OCI-LY7 (cell line): ENCODE measurements around the gene OSBPL3. TPM values are rescaled to one million over a fixed set of nuclear protein-coding genes. Genes with fewer than 3 reads are reported as not detected.

ENCODE experiments used
- BruUV-seq: library from RNA; stranded (reverse); fragments of 400-500 nt; replicated peaks from 2 replicates; lab custom pipeline; 2021; lab: Mats Ljungman, UMichigan
- CTCF ChIA-PET: fragments of 300-600 bp; sonication (Branson Sonifier 250); formaldehyde crosslinking; loops from one replicate; lab custom pipeline; 2022; ENCODE audit warnings: antibody characterized with exemption; ENCODE audit not compliant: unreplicated experiment; lab: Charles Lee
- POLR2A ChIA-PET: fragments of 300-600 bp; sonication (Branson Sonifier 250); formaldehyde crosslinking; loops from one replicate; lab custom pipeline; 2022; ENCODE audit warnings: antibody characterized with exemption; lab: Charles Lee
- DNase-seq: peaks from one replicate; pipeline ENCODE4 v3.0.0-alpha.2; 2015; ENCODE audit warnings: low spot score
- H2AFZ ChIP-seq: fragments of 200-600 bp; sonication (generic), shearing (Covaris generic); 2 replicates; pipeline ENCODE4 v1.6.1; 2014; ENCODE audit warnings: mild to moderate bottlenecking, antibody characterized with exemption, low read length, moderate library complexity
- H3K27ac ChIP-seq: fragments of 200-600 bp; sonication (generic); 2 replicates; pipeline ENCODE4 v1.5.1; 2014; ENCODE audit warnings: mixed run types, low read depth, mild to moderate bottlenecking, moderate library complexity, low read length, inconsistent platforms; ENCODE audit not compliant: poor library complexity, severe bottlenecking
- H3K36me3 ChIP-seq: fragments of 200-600 bp; sonication (generic); 2 replicates; pipeline ENCODE4 v1.6.1; 2014; ENCODE audit warnings: mild to moderate bottlenecking, antibody characterized with exemption, low read length, moderate library complexity, mixed read lengths; ENCODE audit not compliant: insufficient read depth
- H3K4me1 ChIP-seq: fragments of 200-600 bp; sonication (generic); 2 replicates; pipeline ENCODE4 v1.5.1; 2014; ENCODE audit warnings: mild to moderate bottlenecking, low read length; ENCODE audit not compliant: insufficient read depth, poor library complexity, severe bottlenecking
- H3K4me2 ChIP-seq: fragments of 200-600 bp; sonication (generic); 2 replicates; pipeline ENCODE4 v1.6.1; 2014; ENCODE audit warnings: mild to moderate bottlenecking, low read length
- H3K4me3 ChIP-seq: fragments of 200-600 bp; sonication (generic); 2 replicates; pipeline ENCODE4 v1.5.1; 2014; ENCODE audit warnings: mild to moderate bottlenecking, low read depth, low read length; ENCODE audit not compliant: poor library complexity, severe bottlenecking
- H3K79me2 ChIP-seq: fragments of 200-600 bp; sonication (generic); 2 replicates; pipeline ENCODE4 v1.6.1; 2016; ENCODE audit warnings: low read depth, mild to moderate bottlenecking, low read length, moderate library complexity, mixed read lengths; ENCODE audit not compliant: insufficient read depth
- H3K9me2 ChIP-seq: fragments of 200-600 bp; sonication (generic); 2 replicates; pipeline ENCODE4 v1.6.1; 2016; ENCODE audit warnings: mild to moderate bottlenecking, low read length, mixed read lengths; ENCODE audit not compliant: insufficient read depth
- H3K9me3 ChIP-seq: fragments of 200-600 bp; sonication (generic); 2 replicates; pipeline ENCODE4 v1.6.1; 2014; ENCODE audit warnings: mild to moderate bottlenecking, mixed run types, low read length, mixed read lengths
- H4K20me1 ChIP-seq: fragments of 200-600 bp; sonication (generic); 2 replicates; pipeline ENCODE4 v1.6.1; 2014; ENCODE audit warnings: mild to moderate bottlenecking, antibody characterized with exemption, low read length, moderate library complexity, mixed read lengths; ENCODE audit not compliant: insufficient read depth
- CTCF ChIP-seq: fragments of 200-600 bp; sonication (generic); conservative IDR thresholded peaks from 2 replicates; pipeline ENCODE4 v1.5.1; 2014; ENCODE audit warnings: mild to moderate bottlenecking, antibody characterized with exemption, low read length, moderate library complexity, mixed read lengths
- EZH2phosphoT487 ChIP-seq: fragments of 200-600 bp; sonication (generic); IDR thresholded peaks from 2 replicates; pipeline ENCODE4 v1.6.1; 2018; ENCODE audit warnings: low read depth, borderline replicate concordance, mild to moderate bottlenecking, mixed run types, antibody characterized with exemption, low read length, moderate library complexity, mixed read lengths
- intact Hi-C: fragments of 100-400 bp; cut with micrococcal nuclease; formaldehyde crosslinking; loops from one replicate; pipeline ENCODE4 v1.10.0; 2022; ENCODE audit not compliant: unreplicated experiment
- total RNA-seq, 2 experiments: library from RNA; depleted of rRNA in 1 of 2; stranded (reverse); fragments of >200 nt in 1 of 2; shearing (Covaris generic) in 1 of 2; gene quantifications; 2 replicates each; pipeline ENCODE4 v1.2.3, GENCODE V29; 2014 to 2022

OSBPL3 gene
- total RNA-seq, 2 experiments from 2014 or later: 28.7 to 79.9 TPM

GRCh38 chr7:24877790-24878311 lies 102.1 kb downstream of the OSBPL3 start:
- no peaks in the 10 kb centered on the region for H3K9me3 ChIP-seq
- no peaks in the 10 kb centered on the region for H4K20me1 ChIP-seq
- peaks cover 14% of the 10 kb centered on the region; the same call in 1 of the 2 replicates for H3K36me3 ChIP-seq
- intact Hi-C loops: loop anchor here (1.0 to 5.0 kb wide), 6 partner anchors 18 to 194 kb away; partner anchors contain the start of gene OSBPL3
- H3K4me3 ChIP-seq: peak overlapping the region; percentile 51
- CTCF ChIA-PET: interaction anchor here (0.9 to 5.3 kb wide), 3 partner anchors 11 to 23 kb away, joined by 4 to 23 read pairs (median 4); no protein-coding TSS in a partner anchor
- peaks cover 98% of the 10 kb centered on the region for H3K4me1 ChIP-seq
- peak overlapping the region; percentile 93 for H3K27ac ChIP-seq
- TF ChIP-seq EZH2phosphoT487: no peak
- TF ChIP-seq CTCF: no peak
- POLR2A ChIA-PET: interaction anchor here (0.5 to 12.6 kb wide), 22 partner anchors 8 to 248 kb away, joined by 3 to 176 read pairs (median 4); partner anchors contain the start of gene OSBPL3
- DNase-seq: peak; percentile 94
- BruUV-seq: no TSS peak
- peak overlapping the region; percentile 82 for H3K4me2 ChIP-seq
- peaks cover 80% of the 10 kb centered on the region for H3K79me2 ChIP-seq
- no peaks in the 10 kb centered on the region for H3K9me2 ChIP-seq
- no peak overlapping the region for H2AFZ ChIP-seq

GRCh38 chr7:24874791-24875190 lies 105.2 kb downstream of the OSBPL3 start:
- Histone ChIP-seq H3K9me2 (no peaks in the 10 kb centered on the region), H4K20me1 (no peaks in the 10 kb centered on the region), H3K4me1 (peaks cover 93% of the 10 kb centered on the region), H2AFZ (no peak overlapping the region), H3K9me3 (no peaks in the 10 kb centered on the region), H3K4me3 (peak overlapping the region; percentile 19), H3K79me2 (peaks cover 64% of the 10 kb centered on the region), H3K4me2 (peak overlapping the region; percentile 54), H3K27ac (peak overlapping the region; percentile 48), H3K36me3 (peaks cover 19% of the 10 kb centered on the region)
- no peak for DNase-seq
- intact Hi-C loops: loop anchor here (5.0 kb wide), 2 partner anchors 157 to 198 kb away; no protein-coding TSS in a partner anchor
- ChIA-PET CTCF (no interaction called here), POLR2A (no interaction called here)
- TF ChIP-seq CTCF (no peak), EZH2phosphoT487 (no peak)
- BruUV-seq: no TSS peak

- peaks cover 90% of the 10 kb centered on the region for H3K4me1 ChIP-seq
- ChIA-PET CTCF (no interaction called here), POLR2A (interaction anchor here (0.9 kb wide), 1 partner anchor 199 kb away, joined by 4 read pairs; no protein-coding TSS in a partner anchor)
- H3K27ac ChIP-seq: peak overlapping the region; percentile 48
- H3K9me2 ChIP-seq: no peaks in the 10 kb centered on the region
- peak overlapping the region; percentile 54; the same call in 1 of the 2 replicates for H3K4me2 ChIP-seq
- H3K79me2 ChIP-seq: peaks cover 55% of the 10 kb centered on the region
- TF ChIP-seq CTCF: no peak
- no peak for TF ChIP-seq EZH2phosphoT487
- H3K9me3 ChIP-seq: no peaks in the 10 kb centered on the region
- H3K4me3 ChIP-seq: no peak overlapping the region
- peaks cover 25% of the 10 kb centered on the region for H3K36me3 ChIP-seq
- no peaks in the 10 kb centered on the region for H4K20me1 ChIP-seq
- intact Hi-C loops: no loop called here
- no peak for DNase-seq
- H2AFZ ChIP-seq: no peak overlapping the region
- BruUV-seq: no TSS peak
Observed at GRCh38 chr7:24873944-24874343, 106.0 kb downstream of the OSBPL3 start.
